Endothelial cell of umbilical vein (primary cell): ENCODE results near the gene CCNA1. TPM values are rescaled to one million over a fixed set of nuclear protein-coding genes. Genes with fewer than 3 reads are reported as not detected.
A peak's percentile ranks its signal among the peaks of the same experiment; 100 is the strongest.

Source experiments
- BruUV-seq: library from RNA; stranded (reverse); fragments of 400-500 nt; replicated peaks from 2 replicates; lab custom pipeline; 2021; lab: Mats Ljungman, UMichigan
- CTCF ChIA-PET: fragments of 300-600, 350-600 bp; sonication (Branson Sonifier 250); formaldehyde crosslinking; loops from one replicate; lab custom pipeline; 2021; ENCODE audit warnings: antibody characterized with exemption, inconsistent platforms; lab: Charles Lee
- POLR2A ChIA-PET: fragments of 300-600, 350-600 bp; sonication (Branson Sonifier 250); formaldehyde crosslinking; loops from one replicate; lab custom pipeline; 2021; ENCODE audit warnings: antibody characterized with exemption, inconsistent platforms; lab: Charles Lee
- DNase-seq: peaks from one replicate; pipeline ENCODE4 v3.0.0-alpha.2; 2011; ENCODE audit warnings: low read depth, low spot score
- FAIRE-seq: peaks from 2 replicates; lab custom pipeline; 2011; peaks lifted over from hg19 to GRCh38; lab: Jason Lieb, UNC
- H2AFZ ChIP-seq: 2 replicates; pipeline ENCODE4 v1.6.0; 2012; ENCODE audit warnings: low read depth, low read length, control low read depth, inconsistent platforms
- H3K27ac ChIP-seq: 2 replicates; pipeline ENCODE4 v1.5.1; 2011; ENCODE audit warnings: low read depth, mild to moderate bottlenecking, control low read depth, low read length, moderate library complexity; ENCODE audit not compliant: insufficient read depth
- H3K27me3 ChIP-seq, 2 experiments: 2 replicates each; pipeline versions ENCODE4 v1.6.0 to v1.6.1; 2011; ENCODE audit warnings: low read length in 2 of 2, mixed read lengths in 1 of 2; ENCODE audit not compliant: control insufficient read depth in 2 of 2, insufficient read depth in 2 of 2
- H3K36me3 ChIP-seq, 2 experiments: 2 replicates in 1 of 2; 3 replicates in 1 of 2; pipeline ENCODE4 v1.5.1; 2011; ENCODE audit warnings: low read length in 2 of 2, mild to moderate bottlenecking in 1 of 2, moderate library complexity in 1 of 2; ENCODE audit not compliant: control insufficient read depth in 2 of 2, insufficient read depth in 2 of 2; ENCODE audit errors: extremely low read depth in 1 of 2
- H3K4me1 ChIP-seq: 3 replicates; pipeline ENCODE4 v1.5.1; 2011; ENCODE audit warnings: mild to moderate bottlenecking, low read length; ENCODE audit not compliant: control insufficient read depth, insufficient read depth; ENCODE audit errors: extremely low read depth
- H3K4me2 ChIP-seq: 2 replicates; pipeline ENCODE4 v1.6.1; 2011; ENCODE audit warnings: low read length, control low read depth, mixed read lengths; ENCODE audit not compliant: insufficient read depth
- H3K4me3 ChIP-seq, 3 experiments: fragments of 200-600 bp in 1 of 3; sonication (generic), shearing (Covaris generic) in 1 of 3; replicated peaks in 1 of 3; 2 replicates each; pipeline ENCODE4 v1.5.1; 2011 to 2016; ENCODE audit warnings: control low read depth in 3 of 3, low read length in 3 of 3, mild to moderate bottlenecking in 2 of 3, inconsistent platforms in 1 of 3, low read depth in 1 of 3, moderate library complexity in 1 of 3; ENCODE audit not compliant: insufficient read depth in 1 of 3
- H3K79me2 ChIP-seq: 2 replicates; pipeline ENCODE4 v1.6.0; 2012; ENCODE audit warnings: low read length, inconsistent platforms; ENCODE audit not compliant: control insufficient read depth, insufficient read depth
- H3K9ac ChIP-seq: replicated peaks from 2 replicates; pipeline ENCODE3; 2011; ENCODE audit warnings: low read length, control low read depth; ENCODE audit not compliant: insufficient read depth; ENCODE audit errors: extremely low read depth
- H3K9me1 ChIP-seq: replicated peaks from 3 replicates; pipeline ENCODE4 v1.6.0; 2011; ENCODE audit warnings: mild to moderate bottlenecking, low read length; ENCODE audit not compliant: control insufficient read depth, insufficient read depth; ENCODE audit errors: extremely low read depth
- H3K9me3 ChIP-seq: replicated peaks from 2 replicates; pipeline ENCODE4 v1.5.1; 2012; ENCODE audit warnings: low read length, inconsistent platforms; ENCODE audit not compliant: control insufficient read depth, insufficient read depth
- H4K20me1 ChIP-seq: replicated peaks from 2 replicates; pipeline ENCODE3; 2011; ENCODE audit warnings: mild to moderate bottlenecking, low read length; ENCODE audit not compliant: control insufficient read depth, insufficient read depth; ENCODE audit errors: extremely low read depth
- EZH2 ChIP-seq: IDR thresholded peaks from 2 replicates; pipeline ENCODE4 v1.6.1; 2012; ENCODE audit warnings: borderline replicate concordance, low read depth, mild to moderate bottlenecking, moderate library complexity, low read length, inconsistent platforms; ENCODE audit not compliant: severe bottlenecking
- FOS ChIP-seq: IDR thresholded peaks from 2 replicates; pipeline ENCODE4 v1.6.1; 2011; ENCODE audit warnings: mild to moderate bottlenecking, low read length, moderate library complexity, borderline replicate concordance; ENCODE audit not compliant: insufficient read depth
- GATA2 ChIP-seq: IDR thresholded peaks from 2 replicates; pipeline ENCODE4 v1.7.0; 2011; ENCODE audit warnings: low read depth, mild to moderate bottlenecking, moderate library complexity, mixed read lengths, low read length; ENCODE audit not compliant: insufficient read length, insufficient read depth
- JUN ChIP-seq: IDR thresholded peaks from 2 replicates; pipeline ENCODE4 v1.6.1; 2011; ENCODE audit warnings: borderline replicate concordance, low read depth; ENCODE audit not compliant: insufficient read length, insufficient read depth
- MYC ChIP-seq: IDR thresholded peaks from one replicate; pipeline ENCODE4 v1.6.1; 2011; ENCODE audit warnings: mild to moderate bottlenecking, low read depth, low read length
- POLR2AphosphoS5 ChIP-seq: IDR thresholded peaks from 2 replicates; pipeline ENCODE4 v1.6.1; 2012; ENCODE audit warnings: low read depth, mild to moderate bottlenecking, control low read depth, low read length, moderate library complexity; ENCODE audit not compliant: insufficient read depth
- dilution Hi-C: fragments of 300-500 bp; cut with MboI; formaldehyde crosslinking; loops from one replicate; pipeline ENCODE4 v1.15.0; 2019; ENCODE audit warnings: low sequenced_read_pairs; ENCODE audit not compliant: extremely low pct_ligation_motif_present
- intact Hi-C: fragments of 100-400 bp; cut with micrococcal nuclease; formaldehyde crosslinking; loops from one replicate; pipeline ENCODE4 v1.10.0; 2022
- polyA plus RNA-seq, 4 experiments: library from polyadenylated mRNA; depleted of rRNA in 3 of 4; stranded (reverse) in 3 of 4; unstranded in 1 of 4; fragments of >200 nt; gene quantifications; 2 replicates each; pipeline versions ENCODE4 v1.2.1 to v1.2.3, GENCODE V29; 2011 to 2012; ENCODE audit warnings: missing spikeins in 1 of 4
- total RNA-seq: library from RNA; stranded (reverse); gene quantifications from 2 replicates; pipeline ENCODE4 v1.2.3, GENCODE V29; 2021
- TF ChIP-seq, protein P1 (sequence below), 2 donors: IDR thresholded peaks; 1 replicate in 1 of 2; 2 replicates in 1 of 2; pipeline ENCODE4 v1.5.1; 2011; ENCODE audit warnings: low read length in 2 of 2, mild to moderate bottlenecking in 2 of 2, moderate library complexity in 2 of 2, control low read depth in 1 of 2, inconsistent platforms in 1 of 2, low read depth in 1 of 2; ENCODE audit not compliant: insufficient read depth in 1 of 2; ENCODE audit errors: extremely low read depth in 1 of 2
- TF ChIP-seq, protein P2 (sequence below): IDR thresholded peaks from 2 replicates; pipeline ENCODE4 v1.6.1; 2011; ENCODE audit not compliant: insufficient read depth, insufficient read length

Gene CCNA1
- total and polyA plus RNA-seq, 2 donors (not counting 3 experiments of a cell fraction or from before 2014, with no cell fraction given) = 0.46 to 2.8 TPM

DNA sequence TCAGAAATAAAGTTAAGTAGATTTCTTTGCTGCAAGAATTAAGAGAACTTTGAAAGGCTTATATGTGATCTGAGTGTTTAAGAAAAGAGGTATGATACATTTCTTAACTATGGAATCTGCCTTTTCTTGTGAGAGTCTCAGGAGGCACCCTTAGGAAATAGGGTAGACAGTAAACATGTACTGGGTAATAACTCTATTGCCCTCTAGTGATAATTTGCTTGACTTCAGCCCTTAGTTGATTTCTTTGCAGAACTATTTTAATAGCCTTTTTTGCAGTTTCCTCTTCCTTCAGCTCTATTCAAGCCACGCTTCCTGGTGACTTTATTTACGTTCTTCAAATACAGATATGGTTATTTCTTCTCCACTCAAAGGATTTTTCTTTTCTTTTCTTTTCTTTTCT, 37.0 kb upstream of the CCNA1 start:
- no peaks in the 10 kb centered on the region for H3K79me2 ChIP-seq
- no peak for FAIRE-seq
- no TSS peak for BruUV-seq
- no peaks in the 10 kb centered on the region for H3K36me3 ChIP-seq
- no peak overlapping the region for H3K27ac ChIP-seq
- no peak overlapping the region for H3K9ac ChIP-seq
- no peaks in the 10 kb centered on the region for H3K4me1 ChIP-seq
- intact Hi-C loops = loop anchor here (1.0 kb wide), 2 partner anchors 49 to 112 kb away; partner anchors contain the start of gene SPART
- H3K9me3 ChIP-seq = no peaks in the 10 kb centered on the region
- H3K9me1 ChIP-seq = no peaks in the 10 kb centered on the region
- CTCF ChIA-PET = interaction anchor here (0.9 to 4.5 kb wide), 13 partner anchors 9 to 341 kb away, joined by 3 to 74 read pairs (median 4); partner anchors contain the start of gene SPART
- no peak overlapping the region for H3K4me3 ChIP-seq
- H4K20me1 ChIP-seq = no peaks in the 10 kb centered on the region
- no peak overlapping the region for H3K4me2 ChIP-seq
- TF ChIP-seq, protein P1, sequence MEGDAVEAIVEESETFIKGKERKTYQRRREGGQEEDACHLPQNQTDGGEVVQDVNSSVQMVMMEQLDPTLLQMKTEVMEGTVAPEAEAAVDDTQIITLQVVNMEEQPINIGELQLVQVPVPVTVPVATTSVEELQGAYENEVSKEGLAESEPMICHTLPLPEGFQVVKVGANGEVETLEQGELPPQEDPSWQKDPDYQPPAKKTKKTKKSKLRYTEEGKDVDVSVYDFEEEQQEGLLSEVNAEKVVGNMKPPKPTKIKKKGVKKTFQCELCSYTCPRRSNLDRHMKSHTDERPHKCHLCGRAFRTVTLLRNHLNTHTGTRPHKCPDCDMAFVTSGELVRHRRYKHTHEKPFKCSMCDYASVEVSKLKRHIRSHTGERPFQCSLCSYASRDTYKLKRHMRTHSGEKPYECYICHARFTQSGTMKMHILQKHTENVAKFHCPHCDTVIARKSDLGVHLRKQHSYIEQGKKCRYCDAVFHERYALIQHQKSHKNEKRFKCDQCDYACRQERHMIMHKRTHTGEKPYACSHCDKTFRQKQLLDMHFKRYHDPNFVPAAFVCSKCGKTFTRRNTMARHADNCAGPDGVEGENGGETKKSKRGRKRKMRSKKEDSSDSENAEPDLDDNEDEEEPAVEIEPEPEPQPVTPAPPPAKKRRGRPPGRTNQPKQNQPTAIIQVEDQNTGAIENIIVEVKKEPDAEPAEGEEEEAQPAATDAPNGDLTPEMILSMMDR (IDR thresholded peaks at IDR 0.05; ENCODE audit: extremely low read depth in 1 of 2, insufficient read depth in 1 of 2, low read depth in 1 of 2, low read length in 2 of 2) = peak in 1 of 2 donors; percentile 34
- TF ChIP-seq, protein P2, sequence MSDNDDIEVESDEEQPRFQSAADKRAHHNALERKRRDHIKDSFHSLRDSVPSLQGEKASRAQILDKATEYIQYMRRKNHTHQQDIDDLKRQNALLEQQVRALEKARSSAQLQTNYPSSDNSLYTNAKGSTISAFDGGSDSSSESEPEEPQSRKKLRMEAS = no peak
- DNase-seq = peak; percentile 54
- POLR2A ChIA-PET = no interaction called here
- no peak overlapping the region for H2AFZ ChIP-seq
- dilution Hi-C loops = no loop called here
- H3K27me3 ChIP-seq = peaks cover 0 to 4% of the 10 kb centered on the region in 2 experiments

DNA sequence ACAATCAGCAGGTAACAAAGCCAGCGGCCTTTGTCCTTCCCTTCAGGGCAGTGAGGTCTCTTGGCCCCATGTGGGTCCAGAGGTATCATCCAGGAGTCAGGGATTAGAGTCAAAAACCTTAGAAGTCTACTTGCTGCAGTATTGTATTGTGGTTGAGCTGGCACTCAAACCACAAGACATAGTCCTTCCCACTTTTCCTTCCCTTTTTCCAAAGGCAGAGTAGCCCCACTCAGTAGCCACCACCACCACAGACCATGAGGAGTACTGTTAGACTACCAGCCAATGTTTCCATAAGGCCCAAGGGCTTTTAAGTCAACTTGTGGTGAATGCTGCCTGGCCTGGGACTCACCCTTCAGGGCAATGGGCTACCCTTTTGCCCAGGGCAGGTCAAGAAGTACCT, 27.1 kb upstream of the CCNA1 start:
- peaks cover 0 to 2% of the 10 kb centered on the region in 2 experiments for H3K27me3 ChIP-seq
- no peaks in the 10 kb centered on the region for H3K9me3 ChIP-seq
- ChIA-PET POLR2A (interaction anchor here (1.0 kb wide), 1 partner anchor 13 kb away, joined by 3 read pairs; no protein-coding TSS in a partner anchor), CTCF (no interaction called here)
- no peaks in the 10 kb centered on the region for H3K36me3 ChIP-seq
- no peaks in the 10 kb centered on the region for H3K9me1 ChIP-seq
- FAIRE-seq (no peak), DNase-seq (no peak)
- no peak overlapping the region for H3K9ac ChIP-seq
- H3K79me2 ChIP-seq = no peaks in the 10 kb centered on the region
- H3K4me2 ChIP-seq = no peak overlapping the region
- H3K4me3 ChIP-seq = no peak overlapping the region
- intact Hi-C loops (no loop called here), dilution Hi-C loops (no loop called here)
- no peaks in the 10 kb centered on the region for H3K4me1 ChIP-seq
- H4K20me1 ChIP-seq = no peaks in the 10 kb centered on the region
- TF ChIP-seq MYC (no peak), EZH2 (no peak), GATA2 (no peak), JUN (no peak), FOS (no peak), POLR2AphosphoS5 (no peak)
- BruUV-seq = no TSS peak
- no peak overlapping the region for H2AFZ ChIP-seq
- no peak overlapping the region for H3K27ac ChIP-seq
